ENCODE data around the gene ARHGAP23. TPM values are rescaled to one million over a fixed set of nuclear protein-coding genes. Genes with fewer than 3 reads are reported as not detected.

Gene ARHGAP23
- total RNA-seq, 3 donors from 2014 or later (not counting 1 experiment from before 2014, with no cell fraction given) = 0.19 to 1.8 (median 1.7) TPM

DNA sequence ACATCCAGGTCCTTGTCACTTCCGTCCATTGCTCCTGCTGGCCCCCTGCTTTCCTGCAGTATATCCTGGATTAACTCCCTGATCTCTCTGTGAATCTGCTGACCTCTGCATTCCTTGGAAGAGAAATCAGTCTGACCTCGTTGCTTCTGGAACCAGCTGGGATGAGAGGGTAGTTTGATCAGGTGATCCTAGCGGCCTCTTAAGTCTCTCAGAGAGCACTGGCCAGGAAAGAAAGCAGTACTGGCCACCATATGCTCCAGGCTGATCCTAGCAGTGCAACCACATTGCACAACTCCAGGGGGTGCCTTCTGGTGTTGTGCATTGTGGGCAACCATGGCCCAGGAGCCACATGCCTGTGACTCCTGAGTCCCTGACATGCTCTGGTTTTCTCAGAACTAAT lies 79.2 kb downstream of the ARHGAP23 start:
- H3K36me3 ChIP-seq (ENCODE audit: control insufficient read depth, insufficient read depth, low read length) = no peaks in the 10 kb centered on the region
- H3K27ac ChIP-seq (ENCODE audit: low read length) = no peak overlapping the region
- no peaks in the 10 kb centered on the region for H3K9me3 ChIP-seq (ENCODE audit: control insufficient read depth, insufficient read depth, low read length)
- H3K4me3 Mint-ChIP-seq = no peak overlapping the region
- DNase-seq = no peak
- H3K4me1 ChIP-seq (ENCODE audit: control insufficient read depth, insufficient read depth, low read length) = peaks cover 6% of the 10 kb centered on the region
- no peak for ATAC-seq
- no peaks in the 10 kb centered on the region for H3K36me3 Mint-ChIP-seq
- intact Hi-C loops (cut with micrococcal nuclease) = no loop called here
- no peaks in the 10 kb centered on the region for H3K9me3 Mint-ChIP-seq
- H3K27ac Mint-ChIP-seq = no peak overlapping the region
- TF ChIP-seq, protein P1, sequence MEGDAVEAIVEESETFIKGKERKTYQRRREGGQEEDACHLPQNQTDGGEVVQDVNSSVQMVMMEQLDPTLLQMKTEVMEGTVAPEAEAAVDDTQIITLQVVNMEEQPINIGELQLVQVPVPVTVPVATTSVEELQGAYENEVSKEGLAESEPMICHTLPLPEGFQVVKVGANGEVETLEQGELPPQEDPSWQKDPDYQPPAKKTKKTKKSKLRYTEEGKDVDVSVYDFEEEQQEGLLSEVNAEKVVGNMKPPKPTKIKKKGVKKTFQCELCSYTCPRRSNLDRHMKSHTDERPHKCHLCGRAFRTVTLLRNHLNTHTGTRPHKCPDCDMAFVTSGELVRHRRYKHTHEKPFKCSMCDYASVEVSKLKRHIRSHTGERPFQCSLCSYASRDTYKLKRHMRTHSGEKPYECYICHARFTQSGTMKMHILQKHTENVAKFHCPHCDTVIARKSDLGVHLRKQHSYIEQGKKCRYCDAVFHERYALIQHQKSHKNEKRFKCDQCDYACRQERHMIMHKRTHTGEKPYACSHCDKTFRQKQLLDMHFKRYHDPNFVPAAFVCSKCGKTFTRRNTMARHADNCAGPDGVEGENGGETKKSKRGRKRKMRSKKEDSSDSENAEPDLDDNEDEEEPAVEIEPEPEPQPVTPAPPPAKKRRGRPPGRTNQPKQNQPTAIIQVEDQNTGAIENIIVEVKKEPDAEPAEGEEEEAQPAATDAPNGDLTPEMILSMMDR (IDR thresholded peaks at IDR 0.05) = no peak
- peaks cover 7 to 16% of the 10 kb centered on the region in 2 donors for H3K4me1 Mint-ChIP-seq
- H3K27me3 Mint-ChIP-seq (ENCODE audit: low read depth in 2 of 2) = peaks cover 36 to 39% of the 10 kb centered on the region in 2 donors
- H3K27me3 ChIP-seq (ENCODE audit: control insufficient read depth, insufficient read depth, low read length) = peaks cover 22% of the 10 kb centered on the region
- no peak overlapping the region for H3K4me3 ChIP-seq (ENCODE audit: low read length)
- WGBS (ENCODE audit: insufficient coverage) = 92% methylated on average over 3 of the region's 3 CpGs

DNA sequence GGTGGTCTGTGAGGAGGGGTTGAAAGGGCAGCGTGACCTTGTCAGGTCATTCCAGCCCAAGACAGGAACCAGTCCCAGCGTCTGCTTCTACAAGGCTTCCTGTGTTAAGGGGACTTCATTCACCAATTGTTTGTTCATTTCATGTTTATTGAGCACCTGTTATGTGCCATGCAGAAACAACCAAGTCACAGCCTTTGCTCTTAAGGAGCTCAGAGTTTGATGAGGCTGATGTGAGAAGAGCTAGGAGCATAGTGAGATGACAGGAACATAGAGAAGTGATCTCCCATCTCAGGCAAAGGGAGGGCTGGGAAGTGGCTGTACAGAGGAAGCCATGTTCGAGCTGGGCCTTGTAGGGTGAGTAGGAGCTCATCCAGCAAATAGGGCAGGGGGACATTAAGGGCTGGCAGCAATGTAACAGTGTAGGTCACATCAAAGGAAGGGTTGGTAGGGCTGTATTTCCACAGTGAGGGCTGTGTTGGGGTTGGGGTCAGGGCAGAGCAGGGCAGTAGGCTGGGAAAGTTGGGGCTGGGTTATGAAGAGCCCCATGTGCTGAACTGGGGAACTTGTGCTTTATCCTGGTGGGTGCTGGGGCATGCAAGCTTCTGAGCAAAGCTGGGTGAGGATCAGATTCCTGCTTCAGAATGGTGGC lies 79.8 kb downstream of the ARHGAP23 start:
- H3K27me3 ChIP-seq (ENCODE audit: control insufficient read depth, insufficient read depth, low read length) = peaks cover 22% of the 10 kb centered on the region
- no peaks in the 10 kb centered on the region for H3K9me3 Mint-ChIP-seq
- no peak overlapping the region for H3K27ac ChIP-seq (ENCODE audit: low read length)
- DNase-seq = no peak
- H3K4me3 ChIP-seq (ENCODE audit: low read length) = no peak overlapping the region
- WGBS (ENCODE audit: insufficient coverage) = 89% methylated on average over 3 of the region's 3 CpGs
- H3K4me3 Mint-ChIP-seq = peak overlapping the region; percentile 54
- TF ChIP-seq, protein P1 (IDR thresholded peaks at IDR 0.05) = no peak
- intact Hi-C loops (cut with micrococcal nuclease) = no loop called here
- peaks cover 36 to 40% of the 10 kb centered on the region in 2 donors for H3K27me3 Mint-ChIP-seq (ENCODE audit: low read depth in 2 of 2)
- H3K4me1 Mint-ChIP-seq = peaks cover 7 to 16% of the 10 kb centered on the region in 2 donors
- no peak overlapping the region for H3K27ac Mint-ChIP-seq
- H3K36me3 ChIP-seq (ENCODE audit: control insufficient read depth, insufficient read depth, low read length) = no peaks in the 10 kb centered on the region
- no peaks in the 10 kb centered on the region for H3K9me3 ChIP-seq (ENCODE audit: control insufficient read depth, insufficient read depth, low read length)
- H3K36me3 Mint-ChIP-seq = no peaks in the 10 kb centered on the region
- no peak for ATAC-seq
- peaks cover 6% of the 10 kb centered on the region for H3K4me1 ChIP-seq (ENCODE audit: control insufficient read depth, insufficient read depth, low read length)

DNA sequence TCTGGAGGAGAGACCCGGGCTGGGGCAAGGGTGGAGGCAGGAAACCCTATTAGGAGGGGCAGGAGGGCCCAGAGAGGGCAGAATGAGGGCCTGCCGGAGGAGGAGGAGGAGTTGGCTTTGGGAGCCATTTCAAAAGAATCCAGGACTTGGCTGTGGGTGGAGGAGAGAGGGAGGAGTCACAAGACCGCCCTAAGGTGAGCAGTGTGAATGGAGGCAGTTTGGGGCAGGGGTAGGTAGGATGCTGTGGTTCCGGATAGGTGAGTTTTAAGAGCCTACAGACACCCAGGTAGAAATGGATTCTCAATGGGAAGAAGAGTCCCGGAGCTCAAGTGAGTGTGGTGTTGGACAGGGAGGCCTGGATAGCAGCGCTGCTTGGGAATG lies 80.3 kb downstream of the ARHGAP23 start:
- DNase-seq (no peak), ATAC-seq (no peak)
- TF ChIP-seq, protein P1 (IDR thresholded peaks at IDR 0.05) = no peak
- intact Hi-C loops (cut with micrococcal nuclease) = no loop called here
- Mint-ChIP-seq H3K9me3 (no peaks in the 10 kb centered on the region), H3K4me3 (peak overlapping the region; percentile 54), H3K36me3 (no peaks in the 10 kb centered on the region), H3K27ac (no peak overlapping the region), H3K27me3 (ENCODE audit: low read depth in 2 of 2) (peaks cover 36 to 40% of the 10 kb centered on the region in 2 donors), H3K4me1 (peaks cover 7 to 16% of the 10 kb centered on the region in 2 donors)
- Histone ChIP-seq H3K9me3 (ENCODE audit: control insufficient read depth, insufficient read depth, low read length) (no peaks in the 10 kb centered on the region), H3K27ac (ENCODE audit: low read length) (no peak overlapping the region), H3K27me3 (ENCODE audit: control insufficient read depth, insufficient read depth, low read length) (peaks cover 22% of the 10 kb centered on the region), H3K4me3 (ENCODE audit: low read length) (no peak overlapping the region), H3K4me1 (ENCODE audit: control insufficient read depth, insufficient read depth, low read length) (peaks cover 6% of the 10 kb centered on the region), H3K36me3 (ENCODE audit: control insufficient read depth, insufficient read depth, low read length) (no peaks in the 10 kb centered on the region)
- 91% methylated on average over 6 of the region's 6 CpGs for WGBS (ENCODE audit: insufficient coverage)
